BLaER1 (cell line): Measurements from ENCODE around the gene LRCH1.
"Not testable (repeated sequence)": the region's sequence is repeated elsewhere in the genome, so short reads cannot be mapped to it uniquely, and the experiment has no call there.

Experiments
- H3K27ac ChIP-seq: shearing (Covaris generic); formaldehyde crosslinking; 2 replicates; pipeline ENCODE4 v1.8.1; 2022
- H3K27me3 ChIP-seq: shearing (Covaris generic); formaldehyde crosslinking; 2 replicates; pipeline ENCODE4 v1.8.1; 2022
- H3K36me3 ChIP-seq: shearing (Covaris generic); formaldehyde crosslinking; 2 replicates; pipeline ENCODE4 v1.8.1; 2022
- H3K4me1 ChIP-seq: shearing (Covaris generic); formaldehyde crosslinking; 2 replicates; pipeline ENCODE4 v1.8.1; 2022
- H3K4me2 ChIP-seq: shearing (Covaris generic); formaldehyde crosslinking; 2 replicates; pipeline ENCODE4 v1.8.1; 2022
- H3K4me3 ChIP-seq: shearing (Covaris generic); formaldehyde crosslinking; 2 replicates; pipeline ENCODE4 v1.8.1; 2022
- H3K9ac ChIP-seq: shearing (Covaris generic); formaldehyde crosslinking; 2 replicates; pipeline ENCODE4 v1.8.1; 2022
- H3K9me3 ChIP-seq: shearing (Covaris generic); formaldehyde crosslinking; 2 replicates; pipeline ENCODE4 v1.8.1; 2022
- H4K20me1 ChIP-seq: shearing (Covaris generic); formaldehyde crosslinking; 2 replicates; pipeline ENCODE4 v1.8.1; 2022
- Cebpa-rat ChIP-seq: shearing (Covaris generic); IDR thresholded peaks from 2 replicates; pipeline ENCODE4 v1.8.1; 2022

The LRCH1 gene

GRCh38 chr13:46747031-46747820 is 194.3 kb downstream of the LRCH1 start:
- Histone ChIP-seq H3K4me2 (peak overlapping the region; percentile 51), H3K4me3 (0 out of 2 replicates have a peak overlapping the region, but pooled peaks have one; percentile 16), H3K9ac (no peak overlapping the region), H4K20me1 (no peaks in the 10 kb centered on the region), H3K9me3 (peaks cover 52% of the 10 kb centered on the region), H3K27me3 (no peaks in the 10 kb centered on the region), H3K27ac (peak overlapping the region; percentile 84), H3K36me3 (peaks cover 73% of the 10 kb centered on the region), H3K4me1 (peaks cover 67% of the 10 kb centered on the region)
- TF ChIP-seq Cebpa-rat, result no peak

DNA sequence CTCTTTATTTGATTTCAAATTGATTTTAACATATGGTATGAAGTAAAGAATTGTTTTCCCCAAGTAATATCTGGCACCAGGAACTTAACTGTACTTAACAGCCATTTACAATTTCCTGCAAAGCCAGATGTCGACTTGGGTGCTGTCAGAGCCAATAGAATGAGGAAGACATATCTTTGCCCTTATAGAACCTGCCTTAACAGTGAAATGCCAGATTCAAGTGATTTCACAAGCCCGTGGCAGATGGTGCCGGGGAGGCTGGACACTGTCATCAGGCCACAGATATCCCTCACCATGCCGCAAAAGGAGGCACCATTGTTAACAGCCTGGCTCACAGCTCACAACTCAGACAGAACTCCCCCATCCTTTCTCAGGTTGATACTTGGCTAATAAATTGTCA is 195.3 kb downstream of the LRCH1 start:
- peak overlapping the region; percentile 9; the same call in 1 of the 2 replicates for H3K4me2 ChIP-seq
- peaks cover 67% of the 10 kb centered on the region for H3K36me3 ChIP-seq
- TF ChIP-seq Cebpa-rat, result no peak
- peak overlapping the region; percentile 15; the same call in 1 of the 2 replicates for H3K27ac ChIP-seq
- H3K9ac ChIP-seq, result no peak overlapping the region
- no peak overlapping the region for H3K4me3 ChIP-seq
- H3K9me3 ChIP-seq, result peaks cover 52% of the 10 kb centered on the region
- H3K27me3 ChIP-seq, result no peaks in the 10 kb centered on the region
- H4K20me1 ChIP-seq, result no peaks in the 10 kb centered on the region
- peaks cover 77% of the 10 kb centered on the region for H3K4me1 ChIP-seq

GRCh38 chr13:46749951-46750350 is 197.0 kb downstream of the LRCH1 start:
- no peaks in the 10 kb centered on the region for H3K27me3 ChIP-seq
- H3K9ac ChIP-seq, result no peak overlapping the region
- peak overlapping the region; percentile 29 for H3K27ac ChIP-seq
- no peak overlapping the region for H3K4me2 ChIP-seq
- H3K36me3 ChIP-seq, result peaks cover 60% of the 10 kb centered on the region
- H4K20me1 ChIP-seq, result no peaks in the 10 kb centered on the region
- TF ChIP-seq Cebpa-rat, result no peak
- H3K4me1 ChIP-seq, result peaks cover 71% of the 10 kb centered on the region
- no peak overlapping the region for H3K4me3 ChIP-seq
- peaks cover 41% of the 10 kb centered on the region for H3K9me3 ChIP-seq

GRCh38 chr13:46751811-46752635 is 199.1 kb downstream of the LRCH1 start:
- H4K20me1 ChIP-seq, result no peaks in the 10 kb centered on the region
- H3K36me3 ChIP-seq, result peaks cover 42% of the 10 kb centered on the region
- H3K4me3 ChIP-seq, result no peak overlapping the region
- peak overlapping the region; percentile 6; the same call in 1 of the 2 replicates for H3K9ac ChIP-seq
- peaks cover 23% of the 10 kb centered on the region for H3K9me3 ChIP-seq
- TF ChIP-seq Cebpa-rat, result no peak
- H3K4me2 ChIP-seq, result peak overlapping the region; percentile 76
- peak overlapping the region; percentile 63 for H3K27ac ChIP-seq
- peaks cover 57% of the 10 kb centered on the region for H3K4me1 ChIP-seq
- no peaks in the 10 kb centered on the region for H3K27me3 ChIP-seq

DNA sequence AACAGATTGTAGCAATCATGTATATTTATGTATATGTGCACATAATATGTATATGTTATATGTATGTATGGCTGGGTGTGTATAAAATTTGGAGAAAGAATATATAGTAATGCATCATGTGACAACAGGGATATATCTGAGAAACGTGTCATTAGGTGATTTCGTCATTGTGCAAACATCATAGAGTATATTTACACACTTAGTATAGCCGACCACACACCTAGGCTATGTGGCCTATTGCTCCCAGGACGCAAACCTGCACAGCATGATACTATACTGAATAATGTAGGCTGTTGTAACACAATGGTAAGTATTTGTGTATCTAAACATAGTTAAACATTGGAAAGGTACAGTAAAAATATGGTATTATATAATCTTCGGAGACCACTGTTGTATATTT is 200.2 kb downstream of the LRCH1 start:
- H3K4me1 ChIP-seq, result peaks cover 62% of the 10 kb centered on the region
- 0 out of 2 replicates have a peak overlapping the region, but pooled peaks have one; percentile 63 for H3K27ac ChIP-seq
- no peak for TF ChIP-seq Cebpa-rat
- no peaks in the 10 kb centered on the region for H4K20me1 ChIP-seq
- H3K9me3 ChIP-seq, result peaks cover 13% of the 10 kb centered on the region; the same call in 1 of the 2 replicates
- H3K4me3 ChIP-seq, result no peak overlapping the region
- no peak overlapping the region for H3K9ac ChIP-seq
- H3K27me3 ChIP-seq, result no peaks in the 10 kb centered on the region
- peak overlapping the region; percentile 76; the same call in 1 of the 2 replicates for H3K4me2 ChIP-seq
- H3K36me3 ChIP-seq, result peaks cover 34% of the 10 kb centered on the region

DNA sequence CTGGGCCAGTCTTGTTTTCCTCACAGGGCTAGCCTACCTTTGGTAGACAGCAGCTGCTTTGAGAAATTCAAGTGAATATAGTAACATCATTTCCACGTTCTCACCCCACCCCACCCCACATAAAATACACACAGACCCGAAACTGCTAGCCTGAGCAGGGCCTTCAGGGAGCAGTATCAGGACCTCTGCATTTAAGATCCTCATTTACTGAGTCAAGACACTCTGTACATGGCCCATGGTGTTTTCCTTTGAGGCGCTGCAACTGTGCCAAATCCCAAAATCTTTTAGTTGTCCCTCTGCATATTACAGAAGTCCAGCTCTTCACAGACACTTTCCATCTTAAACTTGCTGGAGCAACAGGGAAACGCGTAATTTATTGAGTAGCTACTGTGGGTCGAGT is 200.9 kb downstream of the LRCH1 start:
- H3K9me3 ChIP-seq, result peaks cover 6% of the 10 kb centered on the region; the same call in 1 of the 2 replicates
- H3K27me3 ChIP-seq, result no peaks in the 10 kb centered on the region
- no peak for TF ChIP-seq Cebpa-rat
- no peak overlapping the region for H3K4me3 ChIP-seq
- no peaks in the 10 kb centered on the region for H4K20me1 ChIP-seq
- peaks cover 26% of the 10 kb centered on the region for H3K36me3 ChIP-seq
- no peak overlapping the region for H3K9ac ChIP-seq
- no peak overlapping the region for H3K27ac ChIP-seq
- H3K4me2 ChIP-seq, result no peak overlapping the region
- peaks cover 55% of the 10 kb centered on the region for H3K4me1 ChIP-seq

- H3K4me3 ChIP-seq, result no peak overlapping the region
- no peak overlapping the region for H3K27ac ChIP-seq
- no peak for TF ChIP-seq Cebpa-rat
- no peaks in the 10 kb centered on the region for H4K20me1 ChIP-seq
- no peak overlapping the region for H3K9ac ChIP-seq
- H3K36me3 ChIP-seq, result peaks cover 20% of the 10 kb centered on the region; the same call in 1 of the 2 replicates
- H3K4me1 ChIP-seq, result peaks cover 54% of the 10 kb centered on the region
- no peak overlapping the region for H3K4me2 ChIP-seq
- H3K9me3 ChIP-seq, result peaks cover 3% of the 10 kb centered on the region; the same call in 1 of the 2 replicates
- H3K27me3 ChIP-seq, result no peaks in the 10 kb centered on the region
Observed at GRCh38 chr13:46754812-46755211, 201.8 kb downstream of the LRCH1 start.

DNA sequence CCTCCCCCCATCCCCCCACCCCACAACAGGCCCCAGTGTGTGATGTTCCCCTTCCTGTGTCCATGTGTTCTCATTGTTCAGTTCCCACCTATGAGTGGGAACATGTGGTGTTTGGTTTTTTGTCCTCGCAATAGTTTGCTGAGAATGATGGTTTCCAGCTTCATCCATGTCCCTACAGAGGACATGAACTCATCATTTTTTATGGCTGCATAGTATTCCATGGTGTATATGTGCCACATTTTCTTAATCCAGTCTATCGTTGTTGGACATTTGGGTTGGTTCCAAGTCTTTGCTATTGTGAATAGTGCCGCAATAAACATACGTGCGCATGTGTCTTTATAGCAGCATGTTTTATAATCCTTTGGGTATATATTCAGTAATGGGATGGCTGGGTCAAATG is 202.5 kb downstream of the LRCH1 start:
- Histone ChIP-seq H3K36me3 (peaks cover 13% of the 10 kb centered on the region; the same call in 1 of the 2 replicates), H3K4me1 (peaks cover 51% of the 10 kb centered on the region)
- H3K9me3 ChIP-seq, H3K27me3 ChIP-seq, H3K9ac ChIP-seq, H3K4me2 ChIP-seq, H4K20me1 ChIP-seq, H3K4me3 ChIP-seq, H3K27ac ChIP-seq: not testable (repeated sequence)

DNA sequence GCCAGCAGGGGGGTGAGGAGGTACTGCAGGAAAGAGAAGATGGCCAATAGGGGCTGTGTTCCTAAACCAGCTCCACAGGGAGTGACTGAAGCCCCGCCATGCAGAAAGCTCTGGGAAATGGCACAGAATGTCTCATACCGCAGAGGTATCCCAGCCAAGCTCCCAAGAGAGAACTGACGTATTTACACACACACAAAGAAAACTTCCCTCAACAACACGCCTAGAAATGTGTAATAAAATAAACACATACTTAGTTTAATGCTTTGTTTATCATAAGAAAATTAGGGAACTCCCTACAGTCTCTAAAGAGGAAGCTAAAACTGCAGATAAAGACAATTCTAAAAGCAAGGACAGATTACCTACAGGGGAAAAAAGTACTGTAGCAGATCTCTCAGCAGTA is 204.0 kb downstream of the LRCH1 start:
- peak overlapping the region; percentile 72 for H3K4me2 ChIP-seq
- H3K36me3 ChIP-seq, result 0 out of 2 replicates have a peak, but pooled peaks cover 9% of the 10 kb centered on the region
- no peak overlapping the region for H3K27ac ChIP-seq
- H3K9ac ChIP-seq, result no peak overlapping the region
- H3K27me3 ChIP-seq, result no peaks in the 10 kb centered on the region
- no peak overlapping the region for H3K4me3 ChIP-seq
- no peak for TF ChIP-seq Cebpa-rat
- H4K20me1 ChIP-seq, result no peaks in the 10 kb centered on the region
- peaks cover 36% of the 10 kb centered on the region for H3K4me1 ChIP-seq
- H3K9me3 ChIP-seq, result no peaks in the 10 kb centered on the region
